GM19035 (cell line): ENCODE data around the gene GRIN2A.

Source experiments
- ATAC-seq: cut with Tn5 transposase; IDR thresholded peaks from one replicate; pipeline ENCODE4 v1.9.1; 2021; ENCODE audit not compliant: unreplicated experiment

Gene GRIN2A

GRCh38 chr16:9870962-9871361, 311.3 kb downstream of the GRIN2A start:
- no peak for ATAC-seq

- no peak for ATAC-seq
These were observed 312.5 kb downstream of the GRIN2A start for GRCh38 chr16:9869776-9870175.

GRCh38 chr16:9868606-9869149, 313.6 kb downstream of the GRIN2A start:
- no peak for ATAC-seq

GRCh38 chr16:9867176-9867575, 315.1 kb downstream of the GRIN2A start:
- ATAC-seq, result no peak

GRCh38 chr16:9864461-9864860, 317.8 kb downstream of the GRIN2A start:
- ATAC-seq, result no peak

GRCh38 chr16:9862327-9862726, 319.9 kb downstream of the GRIN2A start:
- ATAC-seq, result no peak

GRCh38 chr16:9860876-9861275, 321.4 kb downstream of the GRIN2A start:
- no peak for ATAC-seq

GRCh38 chr16:9859701-9860327, 322.4 kb downstream of the GRIN2A start:
- no peak for ATAC-seq

- ATAC-seq, result no peak
These were observed 327.6 kb downstream of the GRIN2A start for GRCh38 chr16:9854675-9855074.

GRCh38 chr16:9852003-9852402, 330.2 kb downstream of the GRIN2A start:
- ATAC-seq, result no peak

GRCh38 chr16:9850817-9851216, 331.4 kb downstream of the GRIN2A start:
- ATAC-seq, result no peak

GRCh38 chr16:9849697-9850245, 332.5 kb downstream of the GRIN2A start:
- ATAC-seq, result no peak

- no peak for ATAC-seq
These were observed 335.1 kb downstream of the GRIN2A start for GRCh38 chr16:9847146-9847545.

GRCh38 chr16:9846362-9847099, 335.7 kb downstream of the GRIN2A start:
- ATAC-seq, result no peak

- no peak for ATAC-seq
These were observed 336.4 kb downstream of the GRIN2A start for GRCh38 chr16:9845661-9846361.

GRCh38 chr16:9844361-9844760, 337.9 kb downstream of the GRIN2A start:
- no peak for ATAC-seq

GRCh38 chr16:9843424-9844018, 338.7 kb downstream of the GRIN2A start:
- no peak for ATAC-seq

GRCh38 chr16:9840761-9841665, 341.2 kb downstream of the GRIN2A start:
- no peak for ATAC-seq

GRCh38 chr16:9837481-9837880, 344.7 kb downstream of the GRIN2A start:
- no peak for ATAC-seq

GRCh38 chr16:9836118-9836736, 346.0 kb downstream of the GRIN2A start:
- ATAC-seq, result no peak
